Stimulated activated naive B cell treated with anti-CD40 and anti-IgM and Interleukin-4, amounts not matched to agents 10 μg/mL and 1 μg/mL and 100 μg/mL, for 72 hours (primary cell): ENCODE results near the gene PTPRT.

ENCODE experiments used
- ATAC-seq, 2 donors: fragments of 150-1000 bp; cut with Tn5 transposase; replicated peaks; 2 replicates each; pipeline ENCODE4 v1.10.0; 2021; ENCODE audit warnings: moderate library complexity in 1 of 2
- DNase-seq: peaks from one replicate; pipeline ENCODE4 v3.0.0; 2021
- H3K27ac Mint-ChIP-seq: one replicate; pipeline ENCODE4 v1.8.0; 2022; ENCODE audit warnings: mild to moderate bottlenecking, mixed read lengths
- H3K27me3 Mint-ChIP-seq, 2 donors: one replicate each; pipeline ENCODE4 v1.8.0; 2022; ENCODE audit warnings: mixed read lengths in 2 of 2
- H3K36me3 Mint-ChIP-seq, 2 donors: one replicate each; pipeline ENCODE4 v1.8.0; 2022; ENCODE audit warnings: mixed read lengths in 2 of 2, mild to moderate bottlenecking in 1 of 2
- H3K4me1 Mint-ChIP-seq, 2 donors: one replicate each; pipeline ENCODE4 v1.8.0; 2022; ENCODE audit warnings: mixed read lengths in 2 of 2, mild to moderate bottlenecking in 1 of 2
- H3K4me3 Mint-ChIP-seq, 2 donors: one replicate each; pipeline ENCODE4 v1.8.0; 2022; ENCODE audit warnings: mild to moderate bottlenecking in 2 of 2, mixed read lengths in 2 of 2, moderate library complexity in 1 of 2
- H3K9me3 Mint-ChIP-seq, 2 donors: one replicate each; pipeline ENCODE4 v1.8.0; 2022; ENCODE audit warnings: mixed read lengths in 2 of 2, mild to moderate bottlenecking in 1 of 2

The PTPRT gene

DNA sequence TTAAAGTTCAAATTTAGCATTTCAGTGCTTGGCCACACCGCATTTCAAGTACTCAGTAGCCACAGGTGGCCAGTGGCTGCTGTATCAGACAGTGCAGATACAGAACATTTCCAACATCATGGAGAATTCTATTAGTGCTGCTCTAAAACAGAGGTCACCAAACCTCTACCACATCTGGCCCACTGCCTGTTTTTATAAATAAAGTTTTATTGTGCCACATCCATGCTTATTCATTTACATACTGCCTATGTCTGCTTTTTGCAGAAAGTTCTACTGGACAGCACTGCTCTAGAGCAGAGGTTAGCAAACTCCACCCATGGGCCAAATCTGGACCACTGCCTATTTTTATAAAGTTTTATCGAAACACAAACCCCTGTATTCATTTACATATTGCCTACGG lies 3.7 kb upstream of the PTPRT start:
- Mint-ChIP-seq H3K36me3 (no peaks in the 10 kb centered on the region), H3K27ac (no peak overlapping the region), H3K27me3 (peaks cover 35 to 38% of the 10 kb centered on the region in 2 donors), H3K4me1 (peaks cover under 1 to 6% of the 10 kb centered on the region in 2 donors), H3K9me3 (no peaks in the 10 kb centered on the region), H3K4me3 (no peak overlapping the region)
- ATAC-seq (no peak), DNase-seq (no peak)

DNA sequence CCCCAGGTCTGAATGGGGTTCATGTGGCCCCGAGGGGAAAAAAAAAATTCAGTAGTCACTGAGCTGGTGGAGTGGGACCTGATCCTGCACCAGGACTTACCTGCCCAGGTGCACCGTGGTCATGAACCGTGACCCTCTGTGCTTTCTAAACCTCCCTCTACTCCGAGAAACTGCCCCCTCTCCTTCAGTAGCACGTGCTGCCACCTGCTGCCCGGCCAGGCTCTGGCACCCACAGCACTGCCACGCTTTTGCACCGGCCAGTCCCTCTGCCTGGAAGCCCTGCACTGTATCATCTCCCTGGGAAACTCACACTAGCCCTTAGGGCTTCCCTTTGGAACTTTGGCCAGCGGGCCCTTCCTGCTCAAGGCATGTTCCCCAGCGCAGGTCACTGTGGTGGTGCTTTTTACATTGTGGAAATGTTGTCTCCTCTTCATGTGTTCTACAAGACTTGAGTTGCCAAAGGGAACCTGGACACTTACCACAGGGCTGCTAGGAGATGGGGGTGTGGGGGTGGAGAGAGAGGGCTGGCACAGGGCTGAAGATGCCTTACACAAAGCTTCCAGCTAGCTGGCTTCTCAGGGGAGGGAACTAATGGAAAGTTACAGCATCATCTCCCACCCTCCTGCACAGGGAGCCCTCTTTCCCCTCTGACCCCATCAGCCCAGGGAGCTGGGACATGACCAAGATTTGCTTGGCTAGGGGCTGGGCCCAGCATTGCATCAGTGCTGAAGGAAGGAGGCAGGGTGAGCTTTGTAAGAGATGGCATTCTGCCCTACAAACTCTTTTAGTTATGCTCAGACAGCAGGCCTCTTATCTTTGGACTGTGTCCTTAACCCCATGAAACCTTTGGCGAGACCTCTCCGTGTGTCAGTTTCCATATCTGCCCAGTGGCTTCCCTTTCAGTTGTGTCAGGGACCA lies 2.5 kb upstream of the PTPRT start:
- Mint-ChIP-seq H3K36me3 (no peaks in the 10 kb centered on the region), H3K27ac (peak overlapping the region; percentile 37), H3K4me1 (peaks cover 4 to 16% of the 10 kb centered on the region in 2 donors), H3K27me3 (peaks cover 42 to 49% of the 10 kb centered on the region in 2 donors), H3K9me3 (no peaks in the 10 kb centered on the region), H3K4me3 (no peak overlapping the region)
- ATAC-seq (peak; percentile 46 to 51), DNase-seq (no peak)

DNA sequence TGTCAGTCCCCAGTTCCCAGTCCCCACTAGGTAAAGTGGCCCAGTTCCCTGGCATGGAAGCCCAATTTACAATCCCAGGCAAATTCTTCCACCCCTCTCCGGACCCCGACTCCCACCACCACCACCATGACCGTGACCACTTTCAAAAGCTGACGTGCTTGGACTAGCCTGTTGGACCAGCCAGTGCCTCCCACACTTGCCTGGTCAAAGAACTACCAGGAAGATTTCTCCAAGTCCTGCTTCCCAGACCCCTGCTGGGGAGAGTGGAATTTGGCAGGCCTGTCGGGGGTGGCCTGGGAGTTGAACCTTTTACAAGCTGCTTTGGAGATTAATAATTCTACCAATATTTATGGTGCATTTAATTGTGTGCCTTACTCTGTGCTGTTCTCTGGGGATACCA lies 1.4 kb upstream of the PTPRT start:
- Mint-ChIP-seq H3K27me3 (peaks cover 51 to 58% of the 10 kb centered on the region in 2 donors), H3K4me3 (no peak overlapping the region), H3K9me3 (no peaks in the 10 kb centered on the region), H3K36me3 (no peaks in the 10 kb centered on the region), H3K27ac (peak overlapping the region; percentile 31), H3K4me1 (peaks cover 4 to 16% of the 10 kb centered on the region in 2 donors)
- no peak for ATAC-seq
- DNase-seq, result no peak

DNA sequence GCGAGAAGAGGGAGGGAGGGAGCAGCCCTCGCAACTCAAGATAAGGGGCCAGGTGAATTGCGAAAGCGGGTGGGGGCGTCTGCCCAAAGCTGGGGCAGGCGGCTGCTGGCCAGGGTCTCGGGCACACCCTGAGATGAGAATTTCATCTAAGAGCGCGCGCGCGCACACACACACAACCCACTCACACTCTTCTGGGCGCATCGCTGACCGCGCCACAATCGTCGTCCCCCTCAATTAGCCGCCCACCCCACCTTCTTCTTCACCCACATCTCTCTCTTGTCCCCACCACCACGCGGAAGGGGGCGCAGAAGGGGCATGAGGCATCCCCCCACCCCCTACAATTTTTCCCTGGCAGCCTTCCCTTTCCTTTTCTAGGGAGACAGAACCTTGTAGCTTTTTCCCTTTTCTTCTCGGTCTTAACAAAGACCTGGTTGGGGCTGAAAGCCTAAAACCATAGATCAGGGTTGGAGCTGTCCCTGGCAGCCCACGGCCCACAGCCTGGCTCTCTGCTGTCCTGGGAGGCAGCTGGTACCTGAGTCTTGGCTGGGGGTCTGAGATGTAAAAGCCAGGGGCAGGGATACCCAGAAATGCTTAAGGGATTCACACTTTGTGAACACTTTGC lies 737 bp upstream of the PTPRT start:
- DNase-seq (no peak), ATAC-seq (no peak)
- Mint-ChIP-seq H3K36me3 (no peaks in the 10 kb centered on the region), H3K4me1 (peaks cover 4 to 16% of the 10 kb centered on the region in 2 donors), H3K9me3 (no peaks in the 10 kb centered on the region), H3K27me3 (peaks cover 51 to 59% of the 10 kb centered on the region in 2 donors), H3K4me3 (peak overlapping the region in 1 of 2 donors; percentile 6), H3K27ac (no peak overlapping the region)

DNA sequence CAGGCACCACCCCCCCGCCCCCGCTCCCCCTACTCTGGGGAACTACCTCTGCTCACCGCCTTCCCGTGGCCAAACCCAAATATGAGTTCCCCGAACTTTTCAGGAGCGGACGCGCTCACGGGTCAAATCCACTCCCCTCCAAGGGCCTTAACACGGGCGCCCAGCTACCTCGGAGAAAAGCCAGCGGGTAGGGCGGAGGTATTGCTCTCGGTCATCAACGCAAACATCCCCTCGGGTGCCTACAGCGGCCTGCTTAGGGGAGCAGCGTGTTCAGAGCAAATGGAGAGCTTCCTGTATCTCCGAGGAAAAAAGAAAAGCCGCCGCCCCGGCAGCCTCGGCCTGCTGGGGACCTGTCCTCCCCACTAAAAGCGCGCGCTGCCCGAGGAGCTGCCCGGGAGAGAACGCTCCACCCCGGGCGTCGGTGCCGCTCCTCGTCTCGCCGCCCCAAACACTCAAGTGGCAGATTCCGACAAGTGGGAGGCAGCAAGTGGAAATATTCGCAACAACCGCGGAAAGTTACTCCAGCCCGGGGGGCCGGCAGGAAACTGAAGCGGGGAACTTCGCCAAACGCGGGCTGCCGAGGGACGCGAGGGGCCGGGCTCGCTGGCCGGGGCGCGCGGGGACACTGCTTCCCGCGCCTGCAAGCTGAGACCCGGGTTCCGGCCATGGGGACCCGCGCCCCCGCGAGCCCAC lies 699 bp downstream of the PTPRT start:
- Mint-ChIP-seq H3K27me3 (peaks cover 55 to 71% of the 10 kb centered on the region in 2 donors), H3K4me3 (no peak overlapping the region), H3K4me1 (peaks cover 4 to 16% of the 10 kb centered on the region in 2 donors), H3K27ac (peak overlapping the region; percentile 81), H3K9me3 (no peaks in the 10 kb centered on the region), H3K36me3 (no peaks in the 10 kb centered on the region)
- ATAC-seq (no peak), DNase-seq (no peak)

DNA sequence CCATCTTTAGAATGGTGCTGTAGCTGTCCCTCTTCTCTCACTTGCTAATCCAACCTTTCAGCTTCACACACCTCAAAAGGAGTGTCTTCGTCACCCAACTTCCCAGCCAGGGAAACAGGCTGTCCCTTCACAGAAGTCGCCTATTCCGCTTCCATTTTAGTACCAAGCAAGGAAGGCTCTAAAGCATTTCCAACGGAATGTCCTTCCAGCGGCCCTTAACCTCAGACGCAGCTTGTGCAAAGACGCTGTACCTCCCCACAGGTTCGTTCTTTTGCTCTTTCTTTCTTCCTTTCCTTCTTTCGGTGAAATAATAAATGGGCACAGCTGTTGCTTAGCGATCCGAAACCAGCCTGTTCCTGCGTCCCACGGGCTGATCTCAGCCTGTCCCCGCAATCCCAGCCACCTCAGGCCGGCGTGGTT lies 1.5 kb downstream of the PTPRT start:
- H3K4me1 Mint-ChIP-seq, result peaks cover 4 to 16% of the 10 kb centered on the region in 2 donors
- ATAC-seq (no peak), DNase-seq (no peak)
- H3K36me3 Mint-ChIP-seq, result no peaks in the 10 kb centered on the region
- peaks cover 55 to 71% of the 10 kb centered on the region in 2 donors for H3K27me3 Mint-ChIP-seq
- no peak overlapping the region for H3K4me3 Mint-ChIP-seq
- no peak overlapping the region for H3K27ac Mint-ChIP-seq
- H3K9me3 Mint-ChIP-seq, result no peaks in the 10 kb centered on the region

DNA sequence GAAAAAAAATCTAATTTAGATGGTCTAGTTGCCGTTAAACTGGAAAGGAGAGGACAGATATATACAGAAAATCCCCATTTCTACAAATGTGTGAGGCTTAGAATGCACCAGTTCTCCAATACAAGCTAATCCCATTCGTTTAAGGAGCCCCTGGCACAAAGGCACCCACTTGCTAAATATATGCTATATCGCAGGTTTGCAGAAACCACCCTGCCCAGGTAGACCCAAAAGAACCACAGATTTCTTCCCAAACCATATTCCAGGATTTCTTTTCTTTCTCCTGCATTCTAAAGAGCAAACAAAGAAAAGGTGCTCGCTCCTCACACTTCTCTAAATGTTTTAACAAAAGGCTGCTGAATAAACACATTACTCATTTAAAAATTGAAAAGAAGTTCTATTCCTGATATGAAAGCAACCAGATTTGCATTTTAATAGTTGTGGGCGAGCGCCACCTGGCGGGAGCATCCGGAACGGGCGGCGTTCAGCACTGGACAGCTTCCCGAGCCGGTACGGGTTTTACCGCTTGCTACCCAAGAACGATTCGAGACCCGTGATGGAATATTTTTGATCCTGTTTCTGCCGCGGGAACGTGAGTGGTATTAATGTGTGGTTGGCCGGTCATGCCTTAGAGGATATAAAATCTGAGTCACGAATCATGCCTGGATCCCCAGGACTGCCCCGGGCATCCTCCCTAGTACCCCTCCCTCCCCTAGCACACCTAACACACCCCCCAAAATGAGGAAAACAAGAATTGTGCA lies 2.1 kb downstream of the PTPRT start:
- Mint-ChIP-seq H3K27ac (no peak overlapping the region), H3K36me3 (no peaks in the 10 kb centered on the region), H3K4me1 (peaks cover 4 to 16% of the 10 kb centered on the region in 2 donors), H3K4me3 (no peak overlapping the region), H3K9me3 (no peaks in the 10 kb centered on the region), H3K27me3 (peaks cover 55 to 66% of the 10 kb centered on the region in 2 donors)
- DNase-seq, result peak; percentile 48
- peak in 1 of 2 donors; percentile 39 for ATAC-seq

DNA sequence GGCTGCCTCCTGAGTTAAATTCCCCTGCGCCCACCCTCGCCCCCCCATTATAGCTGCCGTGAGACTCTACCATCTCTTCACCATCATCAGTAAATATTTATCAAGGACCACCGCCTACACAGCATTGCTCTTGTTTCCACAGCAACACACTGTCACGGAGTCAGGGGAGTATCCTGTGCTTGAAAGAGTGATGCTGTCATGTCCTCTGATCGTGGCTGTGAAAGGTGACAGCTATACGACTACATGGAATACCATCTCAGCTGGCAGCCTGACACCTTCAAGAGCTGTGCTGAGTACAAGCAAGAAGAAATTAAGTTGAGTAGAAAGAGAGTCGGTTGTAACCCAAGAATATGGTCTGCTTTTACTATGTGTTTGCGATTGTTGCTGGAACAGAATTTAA lies 3.4 kb downstream of the PTPRT start:
- no peak overlapping the region for H3K27ac Mint-ChIP-seq
- H3K9me3 Mint-ChIP-seq, result no peaks in the 10 kb centered on the region
- no peak overlapping the region for H3K4me3 Mint-ChIP-seq

DNA sequence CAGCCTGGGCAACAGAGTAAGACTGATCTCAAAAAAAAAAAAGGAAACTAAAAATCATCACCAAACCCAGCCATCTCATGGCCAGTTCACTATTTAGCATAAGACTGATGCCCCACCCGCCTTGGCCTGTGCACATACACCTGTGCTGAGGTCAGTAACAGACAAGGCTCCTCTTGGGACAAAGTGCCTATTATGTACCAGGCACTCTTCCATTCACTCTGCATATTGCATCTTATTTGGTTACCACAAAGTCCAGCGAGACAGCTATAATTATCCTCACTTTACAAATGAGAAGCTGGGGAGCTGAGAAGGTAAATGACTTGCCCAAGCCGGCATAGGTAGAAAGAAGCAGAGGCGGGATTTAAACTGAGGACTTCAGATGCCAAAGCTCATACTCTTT lies 3.8 kb downstream of the PTPRT start:
- ATAC-seq (no peak), DNase-seq (no peak)
- peaks cover 4 to 16% of the 10 kb centered on the region in 2 donors for H3K4me1 Mint-ChIP-seq
- H3K27me3 Mint-ChIP-seq, result peaks cover 41 to 49% of the 10 kb centered on the region in 2 donors
- no peaks in the 10 kb centered on the region for H3K9me3 Mint-ChIP-seq
- no peaks in the 10 kb centered on the region for H3K36me3 Mint-ChIP-seq
- H3K4me3 Mint-ChIP-seq, result no peak overlapping the region
- H3K27ac Mint-ChIP-seq, result no peak overlapping the region

More for the DNA sequence above, 3.4 kb downstream of the PTPRT start:
- DNase-seq, result no peak
- peaks cover 45 to 53% of the 10 kb centered on the region in 2 donors for H3K27me3 Mint-ChIP-seq
- no peak for ATAC-seq
- H3K36me3 Mint-ChIP-seq, result no peaks in the 10 kb centered on the region
- peaks cover 4 to 16% of the 10 kb centered on the region in 2 donors for H3K4me1 Mint-ChIP-seq

DNA sequence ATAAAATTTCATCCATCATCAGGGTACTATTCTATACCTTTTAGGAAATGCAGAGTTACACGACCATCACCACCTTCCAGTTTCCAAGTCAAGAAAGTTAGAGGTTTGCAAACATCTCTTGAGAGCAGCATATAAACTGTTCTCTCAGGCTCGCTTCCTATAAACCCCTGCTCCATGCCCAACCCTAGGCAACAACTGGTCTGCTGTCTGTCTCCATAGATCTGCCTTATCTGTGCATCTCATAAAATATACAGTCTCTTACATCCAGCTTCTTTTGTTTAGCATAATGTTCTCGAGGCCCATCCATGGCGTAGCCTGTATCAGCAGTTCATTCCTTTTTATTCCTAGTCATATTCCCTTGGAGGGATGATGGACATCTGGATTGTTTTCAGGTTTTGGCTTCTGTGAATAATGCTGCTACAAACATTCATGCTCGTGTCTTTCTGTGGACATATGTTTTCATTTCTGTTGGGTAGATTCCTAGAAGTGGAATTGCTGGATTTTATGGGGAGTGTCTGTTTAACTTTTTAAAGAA lies 6.1 kb downstream of the PTPRT start:
- ATAC-seq (no peak), DNase-seq (no peak)
- Mint-ChIP-seq H3K27ac (no peak overlapping the region), H3K27me3 (peaks cover 27 to 34% of the 10 kb centered on the region in 2 donors), H3K4me1 (peaks cover 4 to 11% of the 10 kb centered on the region in 2 donors), H3K36me3 (no peaks in the 10 kb centered on the region), H3K4me3 (no peak overlapping the region), H3K9me3 (no peaks in the 10 kb centered on the region)

DNA sequence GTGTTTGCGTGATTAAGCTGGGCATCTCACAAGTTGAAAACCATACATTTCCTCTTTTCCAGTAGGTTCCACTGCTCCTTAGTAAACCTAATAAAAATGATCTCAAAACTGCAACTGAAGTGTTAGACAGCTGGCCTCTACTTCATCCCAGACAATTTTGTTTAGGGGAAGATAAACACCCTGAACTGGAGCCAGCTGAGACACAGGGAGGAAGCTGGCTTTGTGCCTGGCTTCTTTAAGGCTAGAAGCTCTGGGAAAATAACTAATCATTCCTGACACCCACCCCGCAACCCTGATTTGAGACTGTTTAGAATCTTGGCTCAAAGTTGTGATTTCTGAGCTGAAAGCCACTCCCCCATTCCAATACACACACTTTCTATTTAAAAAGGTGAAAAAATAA lies 11.6 kb downstream of the PTPRT start:
- no peaks in the 10 kb centered on the region for H3K36me3 Mint-ChIP-seq
- DNase-seq (no peak), ATAC-seq (no peak)
- no peaks in the 10 kb centered on the region for H3K27me3 Mint-ChIP-seq
- H3K9me3 Mint-ChIP-seq, result no peaks in the 10 kb centered on the region
- no peak overlapping the region for H3K27ac Mint-ChIP-seq
- no peak overlapping the region for H3K4me3 Mint-ChIP-seq
- H3K4me1 Mint-ChIP-seq, result no peaks in the 10 kb centered on the region

DNA sequence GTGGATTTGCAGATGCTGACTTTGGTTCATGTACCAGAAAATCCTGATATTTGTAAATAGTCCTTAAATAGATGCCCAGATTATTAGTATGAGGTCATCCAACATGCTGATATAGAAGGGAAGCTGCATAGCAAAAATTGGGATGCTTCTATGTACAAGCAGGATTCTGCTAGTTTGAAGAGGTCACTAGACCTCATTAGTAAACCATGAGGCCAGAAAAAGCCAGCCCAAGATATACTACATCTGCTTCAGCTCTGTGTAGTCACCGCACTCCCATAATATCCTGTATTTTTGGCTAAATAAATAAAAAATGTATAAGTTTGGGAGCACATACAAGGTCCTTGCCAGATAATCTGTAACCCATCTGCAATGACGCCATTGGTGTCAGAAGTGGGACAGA lies 13.0 kb downstream of the PTPRT start:
- Mint-ChIP-seq H3K4me1 (no peaks in the 10 kb centered on the region), H3K36me3 (no peaks in the 10 kb centered on the region), H3K4me3 (no peak overlapping the region), H3K9me3 (no peaks in the 10 kb centered on the region), H3K27me3 (peaks cover 0 to 8% of the 10 kb centered on the region in 2 donors), H3K27ac (no peak overlapping the region)
- ATAC-seq, result no peak
- DNase-seq, result no peak

DNA sequence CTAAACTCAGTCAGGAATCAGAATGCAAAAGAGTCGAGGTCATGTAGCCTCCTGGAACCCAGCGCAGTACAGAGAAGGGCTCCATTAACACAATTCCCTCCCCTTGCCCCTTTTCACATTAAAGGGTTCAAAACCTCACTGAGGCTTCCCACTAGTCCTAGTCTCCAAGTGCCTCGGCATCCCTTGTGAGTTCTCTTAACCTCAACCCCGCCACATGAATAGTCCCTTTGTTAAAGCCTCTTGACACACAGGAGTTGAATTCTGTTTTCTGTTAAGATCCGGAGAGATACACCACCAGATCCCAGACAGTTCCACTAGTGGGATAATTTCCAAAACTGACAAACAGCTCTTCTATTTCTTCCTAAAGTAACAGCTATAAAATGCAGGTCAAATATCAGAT lies 17.8 kb downstream of the PTPRT start:
- no peak for ATAC-seq
- Mint-ChIP-seq H3K27ac (no peak overlapping the region), H3K4me3 (no peak overlapping the region), H3K4me1 (no peaks in the 10 kb centered on the region), H3K36me3 (no peaks in the 10 kb centered on the region), H3K27me3 (peaks cover 0 to 8% of the 10 kb centered on the region in 2 donors), H3K9me3 (no peaks in the 10 kb centered on the region)
- no peak for DNase-seq
